Left ventricle myocardium inferior (tissue), 1 donor: ENCODE results near the gene PTK7. TPM values are rescaled to one million over a fixed set of nuclear protein-coding genes. Genes with fewer than 3 reads are reported as not detected.

Experiments used
- DNase-seq: peaks from one replicate; pipeline ENCODE4 v3.0.0-alpha.2; 2020
- H3K27ac ChIP-seq: fragments of 200-600 bp; replicated peaks from 2 replicates; pipeline ENCODE4 v1.8.0; 2021
- H3K27me3 ChIP-seq: fragments of 200-600 bp; 2 replicates; pipeline ENCODE4 v1.8.0; 2021; ENCODE audit warnings: low read depth
- H3K36me3 ChIP-seq: fragments of 200-600 bp; 2 replicates; pipeline ENCODE4 v1.8.0; 2021
- H3K4me1 ChIP-seq: fragments of 200-600 bp; 2 replicates; pipeline ENCODE4 v1.8.0; 2021
- H3K4me3 ChIP-seq: fragments of 200-600 bp; 2 replicates; pipeline ENCODE4 v1.8.0; 2021; ENCODE audit warnings: mild to moderate bottlenecking, moderate library complexity
- H3K9me3 ChIP-seq: fragments of 200-600 bp; replicated peaks from 2 replicates; pipeline ENCODE4 v1.8.0; 2021
- intact Hi-C: fragments of 100-400 bp; cut with micrococcal nuclease; formaldehyde crosslinking; loops from one replicate; pipeline ENCODE4 v1.11.0; 2022
- total RNA-seq: library from RNA; stranded (reverse); fragmentation: NEBNext Ultra II Directional; extraction: Animal tissue kit (Norgen Biotek cat#: 25700); gene quantifications from one replicate; pipeline ENCODE4 v1.2.1, GENCODE V29; 2021
- TF ChIP-seq, protein P1 (sequence below): fragments of 200-600 bp; IDR thresholded peaks from 2 replicates; pipeline ENCODE4 v1.8.0; 2021; ENCODE audit warnings: antibody characterized with exemption, mild to moderate bottlenecking, borderline replicate concordance
- donor health status: DM: no; HTN: yes; CAD: no; lungs with severe emphysema.

Gene PTK7
- total RNA-seq, 1 donor from 2014 or later: 2.6 TPM

GRCh38 chr6:43086022-43086658 lies 10.0 kb downstream of the PTK7 start:
- no peaks in the 10 kb centered on the region for H3K4me1 ChIP-seq
- intact Hi-C loops: no loop called here
- TF ChIP-seq, protein P1, sequence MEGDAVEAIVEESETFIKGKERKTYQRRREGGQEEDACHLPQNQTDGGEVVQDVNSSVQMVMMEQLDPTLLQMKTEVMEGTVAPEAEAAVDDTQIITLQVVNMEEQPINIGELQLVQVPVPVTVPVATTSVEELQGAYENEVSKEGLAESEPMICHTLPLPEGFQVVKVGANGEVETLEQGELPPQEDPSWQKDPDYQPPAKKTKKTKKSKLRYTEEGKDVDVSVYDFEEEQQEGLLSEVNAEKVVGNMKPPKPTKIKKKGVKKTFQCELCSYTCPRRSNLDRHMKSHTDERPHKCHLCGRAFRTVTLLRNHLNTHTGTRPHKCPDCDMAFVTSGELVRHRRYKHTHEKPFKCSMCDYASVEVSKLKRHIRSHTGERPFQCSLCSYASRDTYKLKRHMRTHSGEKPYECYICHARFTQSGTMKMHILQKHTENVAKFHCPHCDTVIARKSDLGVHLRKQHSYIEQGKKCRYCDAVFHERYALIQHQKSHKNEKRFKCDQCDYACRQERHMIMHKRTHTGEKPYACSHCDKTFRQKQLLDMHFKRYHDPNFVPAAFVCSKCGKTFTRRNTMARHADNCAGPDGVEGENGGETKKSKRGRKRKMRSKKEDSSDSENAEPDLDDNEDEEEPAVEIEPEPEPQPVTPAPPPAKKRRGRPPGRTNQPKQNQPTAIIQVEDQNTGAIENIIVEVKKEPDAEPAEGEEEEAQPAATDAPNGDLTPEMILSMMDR: no peak
- H3K9me3 ChIP-seq: no peaks in the 10 kb centered on the region
- H3K4me3 ChIP-seq: no peak overlapping the region
- H3K27ac ChIP-seq: no peak overlapping the region
- H3K27me3 ChIP-seq: no peaks in the 10 kb centered on the region
- no peaks in the 10 kb centered on the region for H3K36me3 ChIP-seq
- DNase-seq: no peak

DNA sequence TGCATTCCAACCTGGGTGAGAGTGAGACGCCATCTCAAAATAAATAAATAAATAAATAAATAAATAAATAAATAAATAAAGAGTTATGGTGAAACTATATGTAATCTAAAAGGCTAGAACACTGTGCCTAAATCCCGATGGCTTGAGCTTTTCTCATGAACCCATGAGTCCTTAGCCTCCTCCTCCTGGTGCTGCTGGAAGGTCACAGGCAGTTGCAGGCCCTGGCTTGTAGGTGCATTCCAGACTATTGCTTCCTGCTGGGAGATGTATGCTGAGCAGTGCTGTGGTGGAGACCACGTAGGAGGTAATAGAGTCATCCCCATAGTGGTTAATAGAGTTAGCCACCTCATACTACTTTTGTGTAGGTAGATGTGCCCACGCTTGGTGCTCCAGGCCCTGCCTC lies 12.5 kb downstream of the PTK7 start:
- Histone ChIP-seq H3K27ac (no peak overlapping the region), H3K9me3 (no peaks in the 10 kb centered on the region), H3K36me3 (no peaks in the 10 kb centered on the region), H3K27me3 (no peaks in the 10 kb centered on the region), H3K4me3 (no peak overlapping the region), H3K4me1 (no peaks in the 10 kb centered on the region)
- TF ChIP-seq, protein P1: no peak
- intact Hi-C loops: no loop called here
- DNase-seq: no peak

DNA sequence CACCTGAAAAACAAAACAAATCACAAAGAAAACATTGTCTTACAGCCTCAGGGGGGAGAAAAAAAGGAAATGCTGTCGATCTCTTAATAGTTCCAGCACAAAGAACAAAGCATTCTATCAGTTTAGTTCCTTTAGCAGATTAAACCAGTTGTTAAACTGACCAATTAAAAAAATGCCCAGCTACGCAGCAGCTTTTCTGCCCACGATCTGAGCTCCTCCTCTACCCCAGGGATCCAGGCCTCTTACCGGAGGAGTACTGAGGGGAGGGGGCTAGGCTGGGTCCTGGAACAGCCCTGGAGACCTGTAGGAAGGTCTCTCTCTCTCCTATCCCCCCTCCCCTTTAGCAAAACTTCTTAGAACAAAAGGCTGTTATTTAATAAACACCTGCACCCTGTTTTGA lies 13.4 kb downstream of the PTK7 start:
- H3K4me1 ChIP-seq: no peaks in the 10 kb centered on the region
- no peaks in the 10 kb centered on the region for H3K36me3 ChIP-seq
- H3K27me3 ChIP-seq: no peaks in the 10 kb centered on the region
- TF ChIP-seq, protein P1: no peak
- no peak overlapping the region for H3K27ac ChIP-seq
- H3K9me3 ChIP-seq: no peaks in the 10 kb centered on the region
- DNase-seq: no peak
- intact Hi-C loops: no loop called here
- no peak overlapping the region for H3K4me3 ChIP-seq

- Histone ChIP-seq H3K27ac (no peak overlapping the region), H3K4me3 (no peak overlapping the region), H3K4me1 (no peaks in the 10 kb centered on the region), H3K36me3 (no peaks in the 10 kb centered on the region), H3K9me3 (no peaks in the 10 kb centered on the region), H3K27me3 (no peaks in the 10 kb centered on the region)
- TF ChIP-seq, protein P1: no peak
- DNase-seq: no peak
- intact Hi-C loops: no loop called here
Observed at GRCh38 chr6:43089874-43090558, 13.9 kb downstream of the PTK7 start.

GRCh38 chr6:43090559-43090956 lies 14.4 kb downstream of the PTK7 start:
- H3K4me1 ChIP-seq: no peaks in the 10 kb centered on the region
- H3K9me3 ChIP-seq: no peaks in the 10 kb centered on the region
- TF ChIP-seq, protein P1: no peak
- H3K36me3 ChIP-seq: no peaks in the 10 kb centered on the region
- no peak overlapping the region for H3K27ac ChIP-seq
- DNase-seq: no peak
- intact Hi-C loops: no loop called here
- no peak overlapping the region for H3K4me3 ChIP-seq
- no peaks in the 10 kb centered on the region for H3K27me3 ChIP-seq
